ENCODE data around the gene WWOX. TPM values are rescaled to one million over a fixed set of nuclear protein-coding genes. Genes with fewer than 3 reads are reported as not detected.

Gene WWOX
- total and polyA plus RNA-seq, 2 experiments from 2014 or later: 17.0 to 39.8 TPM

DNA sequence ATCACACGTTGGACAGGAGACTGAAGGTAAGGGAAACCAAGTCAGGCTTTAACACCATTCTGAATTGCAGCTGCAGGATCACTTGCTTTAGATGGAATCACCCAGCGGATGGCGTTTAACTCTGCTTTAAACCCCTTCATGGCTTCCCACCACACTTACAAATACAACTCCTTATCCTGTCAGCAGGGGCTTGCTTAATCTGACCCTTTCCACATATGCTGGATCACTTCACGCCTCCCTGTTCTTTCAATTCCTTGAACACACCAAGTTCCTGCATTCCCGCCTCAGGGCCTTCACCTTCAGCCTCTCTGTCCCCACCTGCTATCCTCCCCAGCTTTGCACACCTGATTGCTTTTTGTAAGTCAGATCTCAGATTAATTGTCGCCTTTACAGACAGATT is 1058.9 kb downstream of the WWOX start:
- WGBS (ENCODE audit: low lambda C conversion rate, missing lambda C conversion rate): 83% methylated on average over 6 of the region's 6 CpGs
- Histone ChIP-seq H3K4me3 (no peak overlapping the region), H3K4me1 (ENCODE audit: insufficient read depth) (no peaks in the 10 kb centered on the region), H2AFZ (no peak overlapping the region), H3K9me2 (replicated peaks; ENCODE audit: insufficient read depth) (no peaks in the 10 kb centered on the region), H3K27ac (no peak overlapping the region), H3K9me3 (ENCODE audit: low read depth) (no peaks in the 10 kb centered on the region), H3K36me3 (replicated peaks; ENCODE audit: insufficient read depth, low read depth) (no peaks in the 10 kb centered on the region), H3K79me2 (no peaks in the 10 kb centered on the region), H3K4me2 (no peak overlapping the region), H3K27me3 (no peaks in the 10 kb centered on the region), H4K20me1 (ENCODE audit: insufficient read depth, poor library complexity, severe bottlenecking) (no peaks in the 10 kb centered on the region)
- TF ChIP-seq EZH2 (IDR thresholded peaks at IDR 0.05; ENCODE audit: borderline replicate concordance): no peak
- TF ChIP-seq, protein P1, sequence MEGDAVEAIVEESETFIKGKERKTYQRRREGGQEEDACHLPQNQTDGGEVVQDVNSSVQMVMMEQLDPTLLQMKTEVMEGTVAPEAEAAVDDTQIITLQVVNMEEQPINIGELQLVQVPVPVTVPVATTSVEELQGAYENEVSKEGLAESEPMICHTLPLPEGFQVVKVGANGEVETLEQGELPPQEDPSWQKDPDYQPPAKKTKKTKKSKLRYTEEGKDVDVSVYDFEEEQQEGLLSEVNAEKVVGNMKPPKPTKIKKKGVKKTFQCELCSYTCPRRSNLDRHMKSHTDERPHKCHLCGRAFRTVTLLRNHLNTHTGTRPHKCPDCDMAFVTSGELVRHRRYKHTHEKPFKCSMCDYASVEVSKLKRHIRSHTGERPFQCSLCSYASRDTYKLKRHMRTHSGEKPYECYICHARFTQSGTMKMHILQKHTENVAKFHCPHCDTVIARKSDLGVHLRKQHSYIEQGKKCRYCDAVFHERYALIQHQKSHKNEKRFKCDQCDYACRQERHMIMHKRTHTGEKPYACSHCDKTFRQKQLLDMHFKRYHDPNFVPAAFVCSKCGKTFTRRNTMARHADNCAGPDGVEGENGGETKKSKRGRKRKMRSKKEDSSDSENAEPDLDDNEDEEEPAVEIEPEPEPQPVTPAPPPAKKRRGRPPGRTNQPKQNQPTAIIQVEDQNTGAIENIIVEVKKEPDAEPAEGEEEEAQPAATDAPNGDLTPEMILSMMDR (IDR thresholded peaks at IDR 0.05; ENCODE audit: poor library complexity): no peak
- no peak for TF ChIP-seq EZH2phosphoT487 (IDR thresholded peaks at IDR 0.05; ENCODE audit: low read depth, severe bottlenecking, unreplicated experiment)
- DNase-seq (ENCODE audit: low spot score): no peak

DNA sequence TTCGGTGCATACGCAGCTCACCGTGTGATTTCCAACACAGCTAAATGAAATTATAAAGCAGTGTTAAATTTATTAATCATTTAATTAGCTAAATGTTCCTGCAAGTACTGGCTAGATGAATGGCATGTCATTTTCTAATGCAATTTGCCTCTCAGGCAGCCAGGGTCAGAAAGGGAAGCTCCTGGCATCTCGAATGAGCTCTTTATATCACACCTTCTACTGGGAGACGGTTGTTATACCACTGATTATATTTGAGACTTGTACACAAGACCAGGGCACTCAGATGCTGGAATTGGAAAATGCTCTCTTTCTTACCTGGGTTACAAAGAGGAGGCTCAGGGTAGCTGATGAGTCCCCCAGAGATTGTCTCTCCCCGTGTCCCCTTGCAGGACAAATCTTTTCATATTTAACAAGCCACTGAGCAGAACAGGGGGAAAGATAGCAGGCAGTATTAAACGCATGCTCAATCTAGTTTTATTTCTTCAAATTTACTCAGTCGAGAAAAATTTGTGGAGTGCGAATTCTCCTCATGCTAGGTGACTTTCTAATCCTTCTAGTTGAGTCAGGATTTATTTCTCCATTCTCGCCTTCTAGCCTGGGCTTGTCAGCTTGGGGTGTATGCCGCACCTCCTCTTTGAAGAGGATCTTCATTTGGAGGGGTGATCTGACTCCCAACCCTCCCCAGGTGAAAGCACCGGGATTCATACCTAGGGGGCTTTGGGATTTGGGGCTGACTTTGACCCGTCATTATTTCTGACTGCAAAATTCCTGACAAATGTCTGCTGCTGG is 1060.0 kb downstream of the WWOX start:
- Histone ChIP-seq H3K4me1 (ENCODE audit: insufficient read depth) (no peaks in the 10 kb centered on the region), H3K27ac (no peak overlapping the region), H3K9me2 (replicated peaks; ENCODE audit: insufficient read depth) (no peaks in the 10 kb centered on the region), H3K27me3 (no peaks in the 10 kb centered on the region), H3K79me2 (no peaks in the 10 kb centered on the region), H3K4me3 (no peak overlapping the region), H3K36me3 (replicated peaks; ENCODE audit: insufficient read depth, low read depth) (no peaks in the 10 kb centered on the region), H4K20me1 (ENCODE audit: insufficient read depth, poor library complexity, severe bottlenecking) (no peaks in the 10 kb centered on the region), H3K9me3 (ENCODE audit: low read depth) (no peaks in the 10 kb centered on the region), H3K4me2 (no peak overlapping the region), H2AFZ (no peak overlapping the region)
- DNase-seq (ENCODE audit: low spot score): no peak
- TF ChIP-seq, protein P1 (IDR thresholded peaks at IDR 0.05; ENCODE audit: poor library complexity): no peak
- TF ChIP-seq EZH2phosphoT487 (IDR thresholded peaks at IDR 0.05; ENCODE audit: low read depth, severe bottlenecking, unreplicated experiment) (no peak), EZH2 (IDR thresholded peaks at IDR 0.05; ENCODE audit: borderline replicate concordance) (no peak)
- 90% methylated on average over 13 of the region's 13 CpGs for WGBS (ENCODE audit: low lambda C conversion rate, missing lambda C conversion rate)

- Histone ChIP-seq H3K9me3 (ENCODE audit: low read depth) (no peaks in the 10 kb centered on the region), H4K20me1 (ENCODE audit: insufficient read depth, poor library complexity, severe bottlenecking) (no peaks in the 10 kb centered on the region), H3K36me3 (replicated peaks; ENCODE audit: insufficient read depth, low read depth) (no peaks in the 10 kb centered on the region), H3K4me3 (no peak overlapping the region), H3K79me2 (no peaks in the 10 kb centered on the region), H3K27ac (no peak overlapping the region), H3K4me1 (ENCODE audit: insufficient read depth) (no peaks in the 10 kb centered on the region), H3K4me2 (no peak overlapping the region), H2AFZ (no peak overlapping the region), H3K9me2 (replicated peaks; ENCODE audit: insufficient read depth) (no peaks in the 10 kb centered on the region), H3K27me3 (no peaks in the 10 kb centered on the region)
- TF ChIP-seq EZH2 (IDR thresholded peaks at IDR 0.05; ENCODE audit: borderline replicate concordance): no peak
- TF ChIP-seq, protein P1 (IDR thresholded peaks at IDR 0.05; ENCODE audit: poor library complexity): no peak
- no peak for TF ChIP-seq EZH2phosphoT487 (IDR thresholded peaks at IDR 0.05; ENCODE audit: low read depth, severe bottlenecking, unreplicated experiment)
- DNase-seq (ENCODE audit: low spot score): no peak
- WGBS (ENCODE audit: low lambda C conversion rate, missing lambda C conversion rate): 69% methylated on average over 3 of the region's 3 CpGs
Measured at GRCh38 chr16:79162977-79163376, 1063.5 kb downstream of the WWOX start.

Data from hepatocyte (in vitro differentiated cells).